HCT116 (cell line): ENCODE data around the gene SH3D19. TPM values are rescaled to one million over a fixed set of nuclear protein-coding genes. Genes with fewer than 3 reads are reported as not detected.
A peak's percentile ranks its signal among the peaks of the same experiment; 100 is the strongest.

Experiments used
- ATAC-seq: fragments of 200-7000 bp; cut with Tn5 transposase; 2 replicates; pipeline ENCODE4 v1.9.1; 2020; ENCODE audit warnings: mild to moderate bottlenecking, moderate library complexity
- BruUV-seq: library from RNA; stranded (reverse); fragments of 400-500 nt; replicated peaks from 2 replicates; lab custom pipeline; 2021; lab: Mats Ljungman, UMichigan
- CTCF ChIA-PET: fragments of 300-600 bp; sonication (Branson Sonifier 250); formaldehyde crosslinking; loops from one replicate; lab custom pipeline; 2021; ENCODE audit warnings: antibody characterized with exemption; lab: Charles Lee
- POLR2A ChIA-PET: fragments of 300-600, 350-600 bp; sonication (Branson Sonifier 250); formaldehyde crosslinking; loops from one replicate; lab custom pipeline; 2021; ENCODE audit warnings: antibody characterized with exemption; lab: Charles Lee
- RAD21 ChIA-PET, 2 experiments: fragments of 300-600 bp; sonication (Branson Sonifier 250); formaldehyde crosslinking; loops; one replicate each; lab custom pipeline; 2023; ENCODE audit warnings: low total read pairs in 2 of 2; ENCODE audit not compliant: uncharacterized antibody in 2 of 2, unreplicated experiment in 2 of 2, low non-redundant PET in 1 of 2; lab: Charles Lee
- DNase-seq: peaks from one replicate; pipeline ENCODE4 v3.0.0-alpha.2; 2010; ENCODE audit warnings: low read depth, low spot score
- H2AFZ ChIP-seq: fragments of 200-600 bp; shearing (Covaris generic), sonication (generic); 2 replicates; pipeline ENCODE4 v1.6.1; 2017; ENCODE audit warnings: low read depth, mixed run types, mixed read lengths, antibody characterized with exemption, low read length; ENCODE audit not compliant: poor library complexity, severe bottlenecking
- H3K27ac ChIP-seq: 2 replicates; pipeline ENCODE4 v1.5.1; 2012; ENCODE audit warnings: low read depth, low read length
- H3K27me3 ChIP-seq: fragments of 200-600 bp; sonication (generic); 2 replicates; pipeline ENCODE4 v1.6.1; 2016; ENCODE audit warnings: mixed run types, low read length, mixed read lengths; ENCODE audit not compliant: insufficient read depth
- H3K36me3 ChIP-seq, 2 experiments: fragments of 200-500 bp in 1 of 2; fragments of 200-600 bp in 1 of 2; sonication (Bioruptor generic) in 1 of 2; sonication (generic) in 1 of 2; 2 replicates each; pipeline versions ENCODE4 v1.5.1 to v1.6.1; 2014 to 2016; ENCODE audit warnings: low read length in 2 of 2, inconsistent platforms in 1 of 2, mixed read lengths in 1 of 2, mixed run types in 1 of 2; ENCODE audit not compliant: insufficient read depth in 2 of 2, control insufficient read depth in 1 of 2
- H3K4me1 ChIP-seq, 2 experiments: fragments of 200-600 bp in 1 of 2; sonication (generic) in 1 of 2; 2 replicates each; pipeline versions ENCODE4 v1.5.1 to v1.6.1; 2012 to 2017; ENCODE audit warnings: low read length in 2 of 2, inconsistent platforms in 1 of 2, mild to moderate bottlenecking in 1 of 2, mixed read lengths in 1 of 2, mixed run types in 1 of 2, moderate library complexity in 1 of 2; ENCODE audit not compliant: insufficient read depth in 2 of 2, control insufficient read depth in 1 of 2
- H3K4me2 ChIP-seq: fragments of 200-600 bp; sonication (generic); 2 replicates; pipeline ENCODE4 v1.6.1; 2017; ENCODE audit warnings: mixed run types, low read length, mixed read lengths
- H3K4me3 ChIP-seq, 2 experiments: fragments of 200-600 bp in 1 of 2; sonication (generic) in 1 of 2; replicated peaks in 1 of 2; 2 replicates each; pipeline ENCODE4 v1.5.1; 2011 to 2016; ENCODE audit warnings: low read length in 2 of 2, control low read depth in 1 of 2, low read depth in 1 of 2, mild to moderate bottlenecking in 1 of 2, mixed read lengths in 1 of 2, mixed run types in 1 of 2
- H3K79me2 ChIP-seq: fragments of 200-600 bp; sonication (generic); 2 replicates; pipeline ENCODE4 v1.6.1; 2017; ENCODE audit warnings: mild to moderate bottlenecking, mixed run types, low read length, moderate library complexity, mixed read lengths; ENCODE audit not compliant: insufficient read depth
- H3K9ac ChIP-seq: fragments of 200-600 bp; sonication (generic); 2 replicates; pipeline ENCODE4 v1.6.1; 2016; ENCODE audit warnings: low read length, mixed read lengths
- H3K9me2 ChIP-seq: fragments of 200-600 bp; sonication (generic), shearing (Covaris generic); 2 replicates; pipeline ENCODE4 v1.6.1; 2017; ENCODE audit warnings: mixed run types, mild to moderate bottlenecking, moderate library complexity; ENCODE audit not compliant: insufficient read depth
- H3K9me3 ChIP-seq, 2 experiments: fragments of 200-500 bp in 1 of 2; fragments of 200-600 bp in 1 of 2; sonication (Bioruptor generic) in 1 of 2; sonication (generic) in 1 of 2; 2 replicates each; pipeline ENCODE4 v1.6.1; 2014 to 2017; ENCODE audit warnings: low read length in 2 of 2, mixed read lengths in 2 of 2, inconsistent platforms in 1 of 2, low read depth in 1 of 2, mild to moderate bottlenecking in 1 of 2, mixed run types in 1 of 2, moderate library complexity in 1 of 2; ENCODE audit not compliant: control insufficient read depth in 1 of 2, insufficient read depth in 1 of 2
- H4K20me1 ChIP-seq: fragments of 200-600 bp; sonication (generic), shearing (Covaris generic); 2 replicates; pipeline ENCODE4 v1.6.1; 2017; ENCODE audit warnings: mixed run types, mild to moderate bottlenecking, moderate library complexity; ENCODE audit not compliant: insufficient read depth
- CTCF ChIP-seq, 3 experiments: fragments of 200-600 bp in 1 of 3; sonication (generic) in 1 of 3; IDR thresholded peaks in 2 of 3; conservative IDR thresholded peaks in 1 of 3; 2 replicates each; pipeline ENCODE4 v1.5.1; 2012 to 2017; ENCODE audit warnings: low read depth in 2 of 3, low read length in 2 of 3, antibody characterized with exemption in 1 of 3, borderline replicate concordance in 1 of 3, control low read depth in 1 of 3, mild to moderate bottlenecking in 1 of 3, mixed read lengths in 1 of 3, mixed run types in 1 of 3, moderate library complexity in 1 of 3; ENCODE audit not compliant: insufficient read depth in 1 of 3
- EGR1 ChIP-seq: IDR thresholded peaks from 2 replicates; pipeline ENCODE4 v1.6.1; 2012; ENCODE audit warnings: low read depth
- ELF1 ChIP-seq: IDR thresholded peaks from 2 replicates; pipeline ENCODE4 v1.6.1; 2012; ENCODE audit warnings: low read depth, borderline replicate concordance
- EZH2phosphoT487 ChIP-seq: fragments of 200-600 bp; IDR thresholded peaks from 2 replicates; pipeline ENCODE4 v1.6.1; 2018; ENCODE audit warnings: antibody characterized with exemption, borderline replicate concordance
- FOSL1 ChIP-seq: IDR thresholded peaks from 2 replicates; pipeline ENCODE4 v1.6.1; 2012; ENCODE audit warnings: low read depth
- RAD21 ChIP-seq: IDR thresholded peaks from 2 replicates; pipeline ENCODE4 v1.6.1; 2012; ENCODE audit warnings: low read depth, mild to moderate bottlenecking
- intact Hi-C: fragments of 100-400 bp; cut with micrococcal nuclease; formaldehyde crosslinking; loops from 2 replicates; pipeline ENCODE4 v1.10.0; 2022
- total RNA-seq: library from RNA; stranded (reverse); gene quantifications from one replicate; pipeline ENCODE4 v1.2.1, GENCODE V29; 2021; ENCODE audit not compliant: unreplicated experiment

Gene SH3D19
- total RNA-seq, 1 experiment from 2014 or later: 37.5 TPM

GRCh38 chr4:151129796-151130195 is 195.6 kb downstream of the SH3D19 start:
- BruUV-seq: no TSS peak
- ChIA-PET RAD21 (no interaction called here), CTCF (no interaction called here), POLR2A (no interaction called here)
- Histone ChIP-seq H3K4me3 (no peak overlapping the region), H3K9me2 (no peaks in the 10 kb centered on the region), H3K9ac (no peak overlapping the region), H3K27me3 (no peaks in the 10 kb centered on the region), H3K79me2 (no peaks in the 10 kb centered on the region), H3K4me1 (no peaks in the 10 kb centered on the region), H2AFZ (no peak overlapping the region), H3K27ac (no peak overlapping the region), H3K4me2 (no peak overlapping the region), H3K9me3 (no peaks in the 10 kb centered on the region), H3K36me3 (peaks cover 0 to 5% of the 10 kb centered on the region in 2 experiments; a peak in 3 of 4 replicates), H4K20me1 (no peaks in the 10 kb centered on the region)
- no peak for ATAC-seq
- TF ChIP-seq ELF1: no peak
- no peak for TF ChIP-seq EZH2phosphoT487
- no peak for TF ChIP-seq FOSL1
- no peak for DNase-seq
- intact Hi-C loops: no loop called here

- H3K4me1 ChIP-seq: no peaks in the 10 kb centered on the region
Observed at GRCh38 chr4:151117371-151117962, 207.9 kb downstream of the SH3D19 start.

More at GRCh38 chr4:151117371-151117962, 207.9 kb downstream of the SH3D19 start:
- Histone ChIP-seq H3K4me2 (no peak overlapping the region), H4K20me1 (no peaks in the 10 kb centered on the region), H3K79me2 (no peaks in the 10 kb centered on the region), H2AFZ (no peak overlapping the region), H3K27me3 (no peaks in the 10 kb centered on the region), H3K27ac (no peak overlapping the region), H3K9ac (no peak overlapping the region), H3K9me2 (no peaks in the 10 kb centered on the region), H3K36me3 (peaks cover 0 to 2% of the 10 kb centered on the region in 2 experiments; a peak in 1 of 4 replicates), H3K4me3 (no peak overlapping the region), H3K9me3 (no peaks in the 10 kb centered on the region)
- ChIA-PET POLR2A (interaction anchor here (1.0 kb wide), 1 partner anchor 12 kb away, joined by 5 read pairs; no protein-coding TSS in a partner anchor), RAD21 (interaction anchor here in 1 of 2 experiments (1.1 kb wide), 1 partner anchor 248 kb away, joined by 3 read pairs; no protein-coding TSS in a partner anchor), CTCF (interaction anchor here (0.7 to 1.8 kb wide), 10 partner anchors 9 to 684 kb away, joined by 3 to 16 read pairs (median 4); no protein-coding TSS in a partner anchor)
- BruUV-seq: no TSS peak
- intact Hi-C loops: loop anchor here (1.0 to 10.0 kb wide), 5 partner anchors 245 to 1277 kb away; partner anchors contain the start of gene GATB
- TF ChIP-seq RAD21 (peak; percentile 90), CTCF (IDR thresholded peaks at IDR 0.05 in 2 of 3, conservative IDR thresholded peaks at IDR 0.05 in 1 of 3; ENCODE audit: borderline replicate concordance in 1 of 3, insufficient read depth in 1 of 3, low read depth in 2 of 3, low read length in 2 of 3) (peak; percentile 69 to 82 (median 73); a peak in 5 of 6 replicates), EGR1 (no peak)
- DNase-seq: peak; percentile 37
- peak; percentile 87 for ATAC-seq
